Caco-2 (cell line): Measurements from ENCODE around the gene COMMD7. TPM values are rescaled to one million over a fixed set of nuclear protein-coding genes. Genes with fewer than 3 reads are reported as not detected.

Experiments
- BruUV-seq: library from RNA; stranded (reverse); fragments of 400-500 nt; replicated peaks from 2 replicates; lab custom pipeline; 2021; lab: Mats Ljungman, UMichigan
- CTCF ChIA-PET: fragments of 300-600 bp; sonication (Branson Sonifier 250); formaldehyde crosslinking; loops from one replicate; lab custom pipeline; 2022; ENCODE audit warnings: antibody characterized with exemption; lab: Charles Lee
- POLR2A ChIA-PET: fragments of 300-600 bp; sonication (Branson Sonifier 250); formaldehyde crosslinking; loops from one replicate; lab custom pipeline; 2022; ENCODE audit warnings: antibody characterized with exemption; lab: Charles Lee
- DNase-seq, 2 experiments: peaks; one replicate each; pipeline versions ENCODE4 v3.0.0 to v3.0.0-alpha.2; 2020 to 2022
- H3K27me3 ChIP-seq: replicated peaks from 2 replicates; pipeline ENCODE4 v1.6.0; 2011; ENCODE audit warnings: low read length; ENCODE audit not compliant: control insufficient read depth, insufficient read depth
- H3K36me3 ChIP-seq: 2 replicates; pipeline ENCODE4 v1.5.1; 2011; ENCODE audit warnings: low read length; ENCODE audit not compliant: control insufficient read depth, insufficient read depth
- H3K4me1 ChIP-seq: fragments of 250-450 bp; sonication (Bioruptor Pico); 2 replicates; pipeline ENCODE4 v1.5.1; 2020; ENCODE audit warnings: mild to moderate bottlenecking
- H3K4me3 ChIP-seq: 2 replicates; pipeline ENCODE4 v1.5.1; 2011; ENCODE audit warnings: low read depth, mild to moderate bottlenecking, control low read depth, low read length
- H3K9me3 ChIP-seq: fragments of 250-450 bp; sonication (Bioruptor Pico); 2 replicates; pipeline ENCODE4 v1.5.1; 2020; ENCODE audit warnings: mild to moderate bottlenecking, moderate library complexity
- H3K27ac Mint-ChIP-seq: one replicate; pipeline ENCODE4 v1.8.0; 2022; ENCODE audit warnings: mixed read lengths; ENCODE audit not compliant: unreplicated experiment
- H3K27me3 Mint-ChIP-seq: one replicate; pipeline ENCODE4 v1.8.0; 2022; ENCODE audit warnings: mixed read lengths; ENCODE audit not compliant: insufficient read depth, unreplicated experiment
- H3K36me3 Mint-ChIP-seq: one replicate; pipeline ENCODE4 v1.8.0; 2022; ENCODE audit warnings: mild to moderate bottlenecking, mixed read lengths; ENCODE audit not compliant: insufficient read depth, unreplicated experiment
- H3K4me1 Mint-ChIP-seq: one replicate; pipeline ENCODE4 v1.8.0; 2022; ENCODE audit warnings: low read depth, mixed read lengths; ENCODE audit not compliant: unreplicated experiment
- H3K4me3 Mint-ChIP-seq: one replicate; pipeline ENCODE4 v1.8.0; 2022; ENCODE audit warnings: mild to moderate bottlenecking, moderate library complexity, mixed read lengths; ENCODE audit not compliant: unreplicated experiment
- H3K9me3 Mint-ChIP-seq: one replicate; pipeline ENCODE4 v1.8.0; 2022; ENCODE audit warnings: mixed read lengths; ENCODE audit not compliant: unreplicated experiment
- intact Hi-C: fragments of 100-400 bp; cut with micrococcal nuclease; formaldehyde crosslinking; loops from one replicate; pipeline ENCODE4 v1.10.0; 2022; ENCODE audit not compliant: unreplicated experiment
- total RNA-seq: library from RNA; stranded (reverse); gene quantifications from 2 replicates; pipeline ENCODE4 v1.2.3, GENCODE V29; 2022
- TF ChIP-seq, protein P1 (sequence below), 2 experiments: fragments of 200-600 bp in 1 of 2; IDR thresholded peaks; 1 replicate in 1 of 2; 2 replicates in 1 of 2; pipeline versions ENCODE4 v1.5.1 to v1.8.0; 2011 to 2022; ENCODE audit warnings: antibody characterized with exemption in 1 of 2, control low read depth in 1 of 2, inconsistent platforms in 1 of 2, low read depth in 1 of 2, low read length in 1 of 2, mild to moderate bottlenecking in 1 of 2, moderate library complexity in 1 of 2; ENCODE audit not compliant: insufficient read depth in 1 of 2, severe bottlenecking in 1 of 2, unreplicated experiment in 1 of 2

COMMD7 gene
- total RNA-seq, 1 experiment from 2014 or later = 160 TPM

DNA sequence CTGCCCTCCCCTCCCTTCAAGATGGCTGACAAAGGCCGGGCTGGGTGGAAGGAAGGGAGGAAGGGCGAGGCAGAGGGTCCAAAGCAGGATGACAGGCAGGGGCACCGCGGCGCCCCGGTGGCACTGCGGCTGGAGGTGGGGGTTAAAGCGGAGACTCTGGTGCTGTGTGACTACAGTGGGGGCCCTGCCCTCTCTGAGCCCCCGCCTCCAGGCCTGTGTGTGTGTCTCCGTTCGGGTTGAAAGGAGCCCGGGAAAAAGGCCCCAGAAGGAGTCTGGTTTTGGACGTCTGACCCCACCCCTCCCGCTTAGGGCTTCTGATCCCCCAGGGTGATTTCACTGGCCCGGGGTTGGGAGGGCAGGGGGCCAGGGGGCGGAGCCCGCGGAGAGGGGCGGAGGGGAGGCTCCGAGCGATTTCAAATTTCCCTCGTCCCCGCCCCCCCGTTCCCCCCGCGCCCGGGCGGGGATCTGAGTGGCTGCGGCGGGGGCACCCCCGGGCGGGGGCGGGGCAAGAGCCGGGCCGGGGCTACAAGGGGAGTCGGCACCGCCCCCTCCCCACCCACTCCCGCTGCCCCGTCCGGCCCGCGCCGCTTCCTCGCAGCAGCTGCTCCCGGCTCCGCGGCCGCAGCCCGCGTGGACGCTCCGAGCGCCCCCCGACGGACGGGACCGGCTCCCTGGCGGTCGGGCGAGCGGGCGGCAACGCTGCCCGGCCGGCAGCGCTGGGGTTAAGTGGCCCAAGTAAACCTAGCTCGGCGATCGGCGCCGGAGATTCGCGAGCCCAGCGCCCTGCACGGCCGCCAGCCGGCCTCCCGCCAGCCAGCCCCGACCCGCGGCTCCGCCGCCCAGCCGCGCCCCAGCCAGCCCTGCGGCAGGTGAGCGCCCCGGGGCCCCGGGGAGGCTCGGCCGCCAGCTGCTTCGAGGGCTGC, 18.8 kb upstream of the COMMD7 start, which contains the start of gene DNMT3B:
TSS of gene DNMT3B (plus strand) at position 555 of the 923 bp plus-strand sequence. CDS start 17,939 bp downstream, outside the sequence.
- DNase-seq = peak; percentile 97 to 99
- H3K4me3 Mint-ChIP-seq = peak within 1 kb of the TSS; percentile 100
- no peaks in the 10 kb centered on the region for H3K9me3 Mint-ChIP-seq
- CTCF ChIA-PET = interaction anchor here (0.6 to 3.7 kb wide), 11 partner anchors 15 to 349 kb away, joined by 3 to 53 read pairs (median 8); partner anchors contain the start of gene COMMD7
- peak within 1 kb of the TSS; percentile 93 for H3K27ac Mint-ChIP-seq
- POLR2A ChIA-PET = interaction anchor here (0.6 to 3.2 kb wide), 9 partner anchors 9 to 58 kb away, joined by 4 to 51 read pairs (median 5); partner anchors contain the start of genes COMMD7 and MAPRE1
- H3K4me3 ChIP-seq = peak within 1 kb of the TSS; percentile 87
- intact Hi-C loops = loop anchor here (1.0 to 5.0 kb wide), 5 partner anchors 10 to 88 kb away; no protein-coding TSS in a partner anchor
- H3K27me3 Mint-ChIP-seq = no peaks in the 10 kb centered on the region
- peaks cover 25% of the 10 kb centered on the region for H3K4me1 ChIP-seq
- peaks cover 43% of the 10 kb centered on the region for H3K36me3 Mint-ChIP-seq
- BruUV-seq = no TSS peak
- H3K4me1 Mint-ChIP-seq = peaks cover 31% of the 10 kb centered on the region
- no peaks in the 10 kb centered on the region for H3K27me3 ChIP-seq
- TF ChIP-seq, protein P1, sequence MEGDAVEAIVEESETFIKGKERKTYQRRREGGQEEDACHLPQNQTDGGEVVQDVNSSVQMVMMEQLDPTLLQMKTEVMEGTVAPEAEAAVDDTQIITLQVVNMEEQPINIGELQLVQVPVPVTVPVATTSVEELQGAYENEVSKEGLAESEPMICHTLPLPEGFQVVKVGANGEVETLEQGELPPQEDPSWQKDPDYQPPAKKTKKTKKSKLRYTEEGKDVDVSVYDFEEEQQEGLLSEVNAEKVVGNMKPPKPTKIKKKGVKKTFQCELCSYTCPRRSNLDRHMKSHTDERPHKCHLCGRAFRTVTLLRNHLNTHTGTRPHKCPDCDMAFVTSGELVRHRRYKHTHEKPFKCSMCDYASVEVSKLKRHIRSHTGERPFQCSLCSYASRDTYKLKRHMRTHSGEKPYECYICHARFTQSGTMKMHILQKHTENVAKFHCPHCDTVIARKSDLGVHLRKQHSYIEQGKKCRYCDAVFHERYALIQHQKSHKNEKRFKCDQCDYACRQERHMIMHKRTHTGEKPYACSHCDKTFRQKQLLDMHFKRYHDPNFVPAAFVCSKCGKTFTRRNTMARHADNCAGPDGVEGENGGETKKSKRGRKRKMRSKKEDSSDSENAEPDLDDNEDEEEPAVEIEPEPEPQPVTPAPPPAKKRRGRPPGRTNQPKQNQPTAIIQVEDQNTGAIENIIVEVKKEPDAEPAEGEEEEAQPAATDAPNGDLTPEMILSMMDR (IDR thresholded peaks at IDR 0.05; ENCODE audit: insufficient read depth in 1 of 2, low read depth in 1 of 2, low read length in 1 of 2, severe bottlenecking in 1 of 2, unreplicated experiment in 1 of 2) = peak in 1 of 2 experiments; percentile 31
- H3K36me3 ChIP-seq = no peaks in the 10 kb centered on the region
- no peaks in the 10 kb centered on the region for H3K9me3 ChIP-seq

DNA sequence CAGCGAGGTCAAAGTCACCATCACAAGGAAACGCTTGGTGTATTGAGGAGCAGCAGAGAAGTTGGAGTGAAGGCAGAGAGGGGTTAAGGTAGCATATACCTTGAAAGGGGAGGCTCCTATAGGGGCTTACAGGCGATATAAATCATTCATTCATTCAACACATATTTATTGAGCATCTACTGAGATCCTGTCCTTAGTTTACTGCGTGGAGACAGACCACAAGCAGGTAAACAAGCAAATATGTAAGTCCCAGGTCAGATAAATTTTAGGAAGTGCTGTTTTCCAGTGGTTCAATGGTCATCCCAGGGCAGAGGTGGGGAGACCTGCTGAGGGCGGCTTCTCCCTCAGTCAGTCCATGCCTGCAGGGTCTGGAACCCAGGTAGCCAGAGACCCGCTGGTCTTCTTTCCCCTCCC, 18.2 kb upstream of the COMMD7 start:
- BruUV-seq = TSS peak; percentile 94
- TF ChIP-seq, protein P1 (IDR thresholded peaks at IDR 0.05; ENCODE audit: insufficient read depth in 1 of 2, low read depth in 1 of 2, low read length in 1 of 2, severe bottlenecking in 1 of 2, unreplicated experiment in 1 of 2) = no peak
- Mint-ChIP-seq H3K4me1 (peaks cover 29% of the 10 kb centered on the region), H3K36me3 (peaks cover 36% of the 10 kb centered on the region), H3K27me3 (no peaks in the 10 kb centered on the region), H3K27ac (peak overlapping the region; percentile 84), H3K9me3 (no peaks in the 10 kb centered on the region), H3K4me3 (peak overlapping the region; percentile 100)
- H3K4me3 ChIP-seq = peak overlapping the region; percentile 87
- DNase-seq = no peak
- intact Hi-C loops = loop anchor here (5.0 kb wide), 1 partner anchor 74 kb away; no protein-coding TSS in a partner anchor
- ChIA-PET POLR2A (interaction anchor here (0.5 to 1.2 kb wide), 3 partner anchors 18 to 58 kb away, joined by 5 to 12 read pairs (median 7); partner anchors contain the start of genes COMMD7 and MAPRE1), CTCF (interaction anchor here (1.0 to 1.5 kb wide), 2 partner anchors 17 to 18 kb away, joined by 4 to 9 read pairs; partner anchors contain the start of gene COMMD7)
- no peaks in the 10 kb centered on the region for H3K36me3 ChIP-seq
- no peaks in the 10 kb centered on the region for H3K9me3 ChIP-seq
- H3K4me1 ChIP-seq = peaks cover 25% of the 10 kb centered on the region
- H3K27me3 ChIP-seq = no peaks in the 10 kb centered on the region

DNA sequence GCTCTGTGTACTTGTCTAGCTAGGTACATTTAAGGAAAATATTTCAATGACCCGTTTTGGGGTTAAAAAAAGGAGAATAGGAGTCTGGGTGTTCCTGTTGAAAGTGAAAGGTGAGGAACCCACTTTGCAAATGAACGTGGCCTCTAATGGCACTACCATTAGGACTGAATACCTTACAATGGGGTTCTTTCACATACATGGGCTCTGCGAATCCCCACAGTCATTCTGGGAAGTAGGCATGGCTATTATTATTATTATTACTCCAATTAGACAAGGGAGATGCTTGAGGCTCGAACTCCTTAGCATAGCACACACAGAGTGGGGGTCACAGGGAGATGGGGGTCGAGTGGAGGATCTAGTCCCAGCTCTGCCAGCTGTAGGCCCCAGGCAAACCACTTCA, 12.9 kb upstream of the COMMD7 start:
- TF ChIP-seq, protein P1 (IDR thresholded peaks at IDR 0.05; ENCODE audit: insufficient read depth in 1 of 2, low read depth in 1 of 2, low read length in 1 of 2, severe bottlenecking in 1 of 2, unreplicated experiment in 1 of 2) = no peak
- no peak overlapping the region for H3K4me3 ChIP-seq
- Mint-ChIP-seq H3K27ac (no peak overlapping the region), H3K4me1 (peaks cover 19% of the 10 kb centered on the region), H3K36me3 (peaks cover 2% of the 10 kb centered on the region), H3K27me3 (no peaks in the 10 kb centered on the region), H3K9me3 (no peaks in the 10 kb centered on the region), H3K4me3 (no peak overlapping the region)
- intact Hi-C loops = no loop called here
- no peaks in the 10 kb centered on the region for H3K36me3 ChIP-seq
- peaks cover 24% of the 10 kb centered on the region for H3K4me1 ChIP-seq
- DNase-seq = no peak
- no peaks in the 10 kb centered on the region for H3K27me3 ChIP-seq
- H3K9me3 ChIP-seq = no peaks in the 10 kb centered on the region
- CTCF ChIA-PET = interaction anchor here (0.5 kb wide), 1 partner anchor 11 kb away, joined by 6 read pairs; no protein-coding TSS in a partner anchor
- no TSS peak for BruUV-seq
- POLR2A ChIA-PET = interaction anchor here (0.6 kb wide), 1 partner anchor 122 kb away, joined by 3 read pairs; no protein-coding TSS in a partner anchor
